Fibroblast of lung (primary cell): ENCODE measurements around the gene ARTN.

ENCODE experiments used
- EZH2 ChIP-seq: IDR thresholded peaks from 2 replicates; pipeline ENCODE4 v1.5.1; 2012; ENCODE audit warnings: low read length, control low read depth, mild to moderate bottlenecking; ENCODE audit errors: missing control alignments
- TF ChIP-seq, protein P1 (sequence below), 2 donors: IDR thresholded peaks in 1 of 2; conservative IDR thresholded peaks in 1 of 2; 1 replicate in 1 of 2; 2 replicates in 1 of 2; pipeline ENCODE4 v1.5.1; 2011 to 2012; ENCODE audit warnings: low read length in 2 of 2, control low read depth in 1 of 2, inconsistent platforms in 1 of 2, low read depth in 1 of 2, mild to moderate bottlenecking in 1 of 2

DNA sequence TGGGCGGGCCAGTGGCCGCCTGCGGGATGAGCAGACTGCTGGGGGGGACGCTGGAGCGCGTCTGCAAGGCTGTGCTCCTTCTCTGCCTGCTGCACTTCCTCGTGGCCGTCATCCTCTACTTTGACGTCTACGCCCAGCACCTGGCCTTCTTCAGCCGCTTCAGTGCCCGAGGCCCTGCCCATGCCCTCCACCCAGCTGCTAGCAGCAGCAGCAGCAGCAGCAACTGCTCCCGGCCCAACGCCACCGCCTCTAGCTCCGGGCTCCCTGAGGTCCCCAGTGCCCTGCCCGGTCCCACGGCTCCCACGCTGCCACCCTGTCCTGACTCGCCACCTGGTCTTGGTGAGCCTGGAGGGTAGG lies 47.5 kb downstream of the ARTN start:
- TF ChIP-seq EZH2: no peak
- TF ChIP-seq, protein P1, sequence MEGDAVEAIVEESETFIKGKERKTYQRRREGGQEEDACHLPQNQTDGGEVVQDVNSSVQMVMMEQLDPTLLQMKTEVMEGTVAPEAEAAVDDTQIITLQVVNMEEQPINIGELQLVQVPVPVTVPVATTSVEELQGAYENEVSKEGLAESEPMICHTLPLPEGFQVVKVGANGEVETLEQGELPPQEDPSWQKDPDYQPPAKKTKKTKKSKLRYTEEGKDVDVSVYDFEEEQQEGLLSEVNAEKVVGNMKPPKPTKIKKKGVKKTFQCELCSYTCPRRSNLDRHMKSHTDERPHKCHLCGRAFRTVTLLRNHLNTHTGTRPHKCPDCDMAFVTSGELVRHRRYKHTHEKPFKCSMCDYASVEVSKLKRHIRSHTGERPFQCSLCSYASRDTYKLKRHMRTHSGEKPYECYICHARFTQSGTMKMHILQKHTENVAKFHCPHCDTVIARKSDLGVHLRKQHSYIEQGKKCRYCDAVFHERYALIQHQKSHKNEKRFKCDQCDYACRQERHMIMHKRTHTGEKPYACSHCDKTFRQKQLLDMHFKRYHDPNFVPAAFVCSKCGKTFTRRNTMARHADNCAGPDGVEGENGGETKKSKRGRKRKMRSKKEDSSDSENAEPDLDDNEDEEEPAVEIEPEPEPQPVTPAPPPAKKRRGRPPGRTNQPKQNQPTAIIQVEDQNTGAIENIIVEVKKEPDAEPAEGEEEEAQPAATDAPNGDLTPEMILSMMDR (conservative IDR thresholded peaks at IDR 0.05 in 1 of 2, IDR thresholded peaks at IDR 0.05 in 1 of 2; ENCODE audit: low read depth in 1 of 2, low read length in 2 of 2): no peak
